Measurements from ENCODE around the gene GNG3.

Gene GNG3

GRCh38 chr11:62757846-62758788 is 50.6 kb downstream of the GNG3 start:
- H3K4me3 ChIP-seq (ENCODE audit: low read length), result no peak overlapping the region
- TF ChIP-seq CTCF (IDR thresholded peaks at IDR 0.05; ENCODE audit: insufficient read depth, low read depth, low read length, missing control alignments), result no peak
- DNase-seq (ENCODE audit: low read depth), result no peak

Measured in epithelial cell of esophagus (primary cell).